ENCODE data around the gene SCARB1. TPM values are rescaled to one million over a fixed set of nuclear protein-coding genes. Genes with fewer than 3 reads are reported as not detected.

The SCARB1 gene
- total RNA-seq, 1 experiment from 2014 or later: 106 TPM

GRCh38 chr12:124827588-124828184 is 36.0 kb downstream of the SCARB1 start:
- H3K27me3 ChIP-seq (replicated peaks; ENCODE audit: control insufficient read depth, insufficient read depth, low read length): no peaks in the 10 kb centered on the region
- H3K27me3 Mint-ChIP-seq (ENCODE audit: insufficient read depth, unreplicated experiment): no peaks in the 10 kb centered on the region
- H3K9me3 Mint-ChIP-seq (ENCODE audit: unreplicated experiment): no peaks in the 10 kb centered on the region
- DNase-seq: peak; percentile 55 to 87
- CTCF ChIA-PET: interaction anchor here (2.3 kb wide), 1 partner anchor 79 kb away, joined by 18 read pairs; no protein-coding TSS in a partner anchor
- peak overlapping the region; percentile 64 for H3K4me3 Mint-ChIP-seq (ENCODE audit: unreplicated experiment)
- peaks cover 8% of the 10 kb centered on the region; the same call in 1 of the 2 replicates for H3K9me3 ChIP-seq
- intact Hi-C loops (cut with micrococcal nuclease; ENCODE audit: unreplicated experiment): loop anchor here (1.0 kb wide), 5 partner anchors 24 to 79 kb away; partner anchors contain the start of gene SCARB1
- peaks cover 36% of the 10 kb centered on the region for H3K4me1 Mint-ChIP-seq (ENCODE audit: low read depth, unreplicated experiment)
- H3K36me3 Mint-ChIP-seq (ENCODE audit: insufficient read depth, unreplicated experiment): peaks cover 15% of the 10 kb centered on the region
- H3K4me3 ChIP-seq (ENCODE audit: low read depth, low read length): no peak overlapping the region
- no peaks in the 10 kb centered on the region; the same call in 1 of the 2 replicates for H3K36me3 ChIP-seq (ENCODE audit: control insufficient read depth, insufficient read depth, low read length)
- peak overlapping the region; percentile 91 for H3K27ac Mint-ChIP-seq (ENCODE audit: unreplicated experiment)
- TSS peak; percentile 80 for BruUV-seq (replicated peaks)
- POLR2A ChIA-PET: interaction anchor here (0.5 to 2.1 kb wide), 2 partner anchors 32 to 90 kb away, joined by 3 to 11 read pairs; no protein-coding TSS in a partner anchor
- TF ChIP-seq CTCF (IDR thresholded peaks at IDR 0.05; ENCODE audit: insufficient read depth in 1 of 2, low read depth in 1 of 2, low read length in 1 of 2, severe bottlenecking in 1 of 2, unreplicated experiment in 1 of 2): no peak
- peaks cover 64% of the 10 kb centered on the region for H3K4me1 ChIP-seq

GRCh38 chr12:124824195-124824594 is 39.5 kb downstream of the SCARB1 start:
- ChIA-PET POLR2A (no interaction called here), CTCF (no interaction called here)
- Mint-ChIP-seq H3K9me3 (ENCODE audit: unreplicated experiment) (no peaks in the 10 kb centered on the region), H3K27me3 (ENCODE audit: insufficient read depth, unreplicated experiment) (no peaks in the 10 kb centered on the region), H3K36me3 (ENCODE audit: insufficient read depth, unreplicated experiment) (peaks cover 32% of the 10 kb centered on the region), H3K4me1 (ENCODE audit: low read depth, unreplicated experiment) (peaks cover 42% of the 10 kb centered on the region), H3K27ac (ENCODE audit: unreplicated experiment) (peak overlapping the region; percentile 32), H3K4me3 (ENCODE audit: unreplicated experiment) (no peak overlapping the region)
- Histone ChIP-seq H3K4me1 (peaks cover 75% of the 10 kb centered on the region), H3K9me3 (no peaks in the 10 kb centered on the region), H3K4me3 (ENCODE audit: low read depth, low read length) (no peak overlapping the region), H3K36me3 (ENCODE audit: control insufficient read depth, insufficient read depth, low read length) (no peaks in the 10 kb centered on the region), H3K27me3 (replicated peaks; ENCODE audit: control insufficient read depth, insufficient read depth, low read length) (no peaks in the 10 kb centered on the region)
- BruUV-seq (replicated peaks): no TSS peak
- TF ChIP-seq CTCF (IDR thresholded peaks at IDR 0.05; ENCODE audit: insufficient read depth in 1 of 2, low read depth in 1 of 2, low read length in 1 of 2, severe bottlenecking in 1 of 2, unreplicated experiment in 1 of 2): no peak
- no peak for DNase-seq
- intact Hi-C loops (cut with micrococcal nuclease; ENCODE audit: unreplicated experiment): no loop called here

GRCh38 chr12:124823272-124823970 is 40.2 kb downstream of the SCARB1 start:
- Mint-ChIP-seq H3K27me3 (ENCODE audit: insufficient read depth, unreplicated experiment) (no peaks in the 10 kb centered on the region), H3K9me3 (ENCODE audit: unreplicated experiment) (no peaks in the 10 kb centered on the region), H3K4me3 (ENCODE audit: unreplicated experiment) (no peak overlapping the region), H3K36me3 (ENCODE audit: insufficient read depth, unreplicated experiment) (peaks cover 34% of the 10 kb centered on the region), H3K4me1 (ENCODE audit: low read depth, unreplicated experiment) (peaks cover 36% of the 10 kb centered on the region), H3K27ac (ENCODE audit: unreplicated experiment) (no peak overlapping the region)
- no peaks in the 10 kb centered on the region for H3K27me3 ChIP-seq (replicated peaks; ENCODE audit: control insufficient read depth, insufficient read depth, low read length)
- CTCF ChIA-PET: no interaction called here
- intact Hi-C loops (cut with micrococcal nuclease; ENCODE audit: unreplicated experiment): no loop called here
- POLR2A ChIA-PET: no interaction called here
- H3K9me3 ChIP-seq: no peaks in the 10 kb centered on the region
- no peaks in the 10 kb centered on the region; the same call in 1 of the 2 replicates for H3K36me3 ChIP-seq (ENCODE audit: control insufficient read depth, insufficient read depth, low read length)
- H3K4me3 ChIP-seq (ENCODE audit: low read depth, low read length): no peak overlapping the region
- DNase-seq: no peak
- TF ChIP-seq CTCF (IDR thresholded peaks at IDR 0.05; ENCODE audit: insufficient read depth in 1 of 2, low read depth in 1 of 2, low read length in 1 of 2, severe bottlenecking in 1 of 2, unreplicated experiment in 1 of 2): no peak
- H3K4me1 ChIP-seq: peaks cover 70% of the 10 kb centered on the region
- no TSS peak for BruUV-seq (replicated peaks)
